Measurements from ENCODE around the gene MAN2A2. TPM values are rescaled to one million over a fixed set of nuclear protein-coding genes. Genes with fewer than 3 reads are reported as not detected.

The MAN2A2 gene
- total and polyA plus RNA-seq, 8 donors: 46.1 to 86.3 (median 59.4) TPM

GRCh38 chr15:90871139-90871715, 31.9 kb upstream of the MAN2A2 start:
- TF ChIP-seq, protein P1, sequence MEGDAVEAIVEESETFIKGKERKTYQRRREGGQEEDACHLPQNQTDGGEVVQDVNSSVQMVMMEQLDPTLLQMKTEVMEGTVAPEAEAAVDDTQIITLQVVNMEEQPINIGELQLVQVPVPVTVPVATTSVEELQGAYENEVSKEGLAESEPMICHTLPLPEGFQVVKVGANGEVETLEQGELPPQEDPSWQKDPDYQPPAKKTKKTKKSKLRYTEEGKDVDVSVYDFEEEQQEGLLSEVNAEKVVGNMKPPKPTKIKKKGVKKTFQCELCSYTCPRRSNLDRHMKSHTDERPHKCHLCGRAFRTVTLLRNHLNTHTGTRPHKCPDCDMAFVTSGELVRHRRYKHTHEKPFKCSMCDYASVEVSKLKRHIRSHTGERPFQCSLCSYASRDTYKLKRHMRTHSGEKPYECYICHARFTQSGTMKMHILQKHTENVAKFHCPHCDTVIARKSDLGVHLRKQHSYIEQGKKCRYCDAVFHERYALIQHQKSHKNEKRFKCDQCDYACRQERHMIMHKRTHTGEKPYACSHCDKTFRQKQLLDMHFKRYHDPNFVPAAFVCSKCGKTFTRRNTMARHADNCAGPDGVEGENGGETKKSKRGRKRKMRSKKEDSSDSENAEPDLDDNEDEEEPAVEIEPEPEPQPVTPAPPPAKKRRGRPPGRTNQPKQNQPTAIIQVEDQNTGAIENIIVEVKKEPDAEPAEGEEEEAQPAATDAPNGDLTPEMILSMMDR (IDR thresholded peaks at IDR 0.05): no peak
- intact Hi-C loops (cut with DNase I): no loop called here
- DNase-seq (peak in 2 of 4 donors; percentile 36 to 89), ATAC-seq (peak; percentile 1)
- peak overlapping the region; percentile 71 to 89 for H3K4me3 ChIP-seq
- H3K27ac ChIP-seq: peak overlapping the region; percentile 96 to 97
- H3K36me3 ChIP-seq: peaks cover 0 to 11% of the 10 kb centered on the region in 2 donors
- no peaks in the 10 kb centered on the region for H3K9me3 ChIP-seq
- H3K4me1 ChIP-seq: peaks cover 41 to 64% of the 10 kb centered on the region in 2 donors
- no peaks in the 10 kb centered on the region for H3K27me3 ChIP-seq

DNA sequence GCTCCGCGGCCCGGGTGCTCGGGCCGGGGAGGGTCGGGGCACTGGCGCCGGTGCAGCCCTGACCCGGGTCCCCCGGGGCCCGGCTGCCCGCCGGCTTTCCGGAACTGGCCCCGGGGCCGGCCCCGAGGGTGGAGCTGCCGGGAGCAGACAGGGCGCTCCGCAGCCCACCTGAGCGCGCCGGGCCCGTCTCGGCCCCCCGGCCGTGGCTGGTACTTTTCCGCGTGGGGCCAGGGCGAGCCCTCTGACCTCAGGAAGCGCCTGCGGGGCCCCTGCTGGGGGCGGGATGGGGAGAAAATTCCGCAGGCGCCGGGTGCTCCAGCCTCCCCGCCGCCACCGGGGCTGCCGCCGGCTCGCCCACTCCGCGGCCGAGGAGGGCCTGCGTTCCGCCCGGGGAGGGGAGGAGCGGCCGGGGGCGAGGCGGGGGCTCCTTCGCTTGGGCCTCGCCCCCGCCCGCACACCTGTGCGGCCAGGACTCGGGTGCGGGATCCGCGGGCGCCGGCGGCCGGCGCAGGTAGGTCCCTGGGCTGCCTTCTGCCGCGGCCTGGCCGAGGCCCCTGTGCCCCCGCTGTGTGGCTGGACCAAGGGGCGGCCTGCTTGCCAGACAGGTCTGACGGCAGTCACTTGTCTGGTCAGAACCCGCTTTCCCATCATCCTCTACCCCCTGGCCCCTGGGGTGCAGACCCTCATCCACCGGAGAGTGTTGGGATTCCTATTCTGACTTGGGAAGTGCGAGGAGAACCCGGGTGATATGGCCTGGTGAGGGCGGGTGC, 31.2 kb upstream of the MAN2A2 start:
- Histone ChIP-seq H3K36me3 (peaks cover 0 to 18% of the 10 kb centered on the region in 2 donors), H3K27ac (peak overlapping the region; percentile 96 to 97), H3K4me3 (peak overlapping the region; percentile 71 to 89), H3K9me3 (no peaks in the 10 kb centered on the region), H3K4me1 (peaks cover 41 to 60% of the 10 kb centered on the region in 2 donors), H3K27me3 (no peaks in the 10 kb centered on the region)
- ATAC-seq (peak; percentile 1), DNase-seq (peak in 2 of 4 donors; percentile 11 to 87)
- intact Hi-C loops (cut with DNase I): no loop called here
- TF ChIP-seq, protein P1 (IDR thresholded peaks at IDR 0.05): no peak

- peak overlapping the region; percentile 96 to 97 for H3K27ac ChIP-seq
- H3K36me3 ChIP-seq: peaks cover 0 to 26% of the 10 kb centered on the region in 2 donors
- intact Hi-C loops (cut with DNase I): no loop called here
- DNase-seq (peak in 1 of 4 donors; percentile 14), ATAC-seq (peak; percentile 25)
- H3K9me3 ChIP-seq: no peaks in the 10 kb centered on the region
- peak overlapping the region; percentile 71 to 89 for H3K4me3 ChIP-seq
- TF ChIP-seq, protein P1 (IDR thresholded peaks at IDR 0.05): no peak
- peaks cover 41 to 60% of the 10 kb centered on the region in 2 donors for H3K4me1 ChIP-seq
- H3K27me3 ChIP-seq: no peaks in the 10 kb centered on the region
These were observed 30.5 kb upstream of the MAN2A2 start for GRCh38 chr15:90872486-90873184.

DNA sequence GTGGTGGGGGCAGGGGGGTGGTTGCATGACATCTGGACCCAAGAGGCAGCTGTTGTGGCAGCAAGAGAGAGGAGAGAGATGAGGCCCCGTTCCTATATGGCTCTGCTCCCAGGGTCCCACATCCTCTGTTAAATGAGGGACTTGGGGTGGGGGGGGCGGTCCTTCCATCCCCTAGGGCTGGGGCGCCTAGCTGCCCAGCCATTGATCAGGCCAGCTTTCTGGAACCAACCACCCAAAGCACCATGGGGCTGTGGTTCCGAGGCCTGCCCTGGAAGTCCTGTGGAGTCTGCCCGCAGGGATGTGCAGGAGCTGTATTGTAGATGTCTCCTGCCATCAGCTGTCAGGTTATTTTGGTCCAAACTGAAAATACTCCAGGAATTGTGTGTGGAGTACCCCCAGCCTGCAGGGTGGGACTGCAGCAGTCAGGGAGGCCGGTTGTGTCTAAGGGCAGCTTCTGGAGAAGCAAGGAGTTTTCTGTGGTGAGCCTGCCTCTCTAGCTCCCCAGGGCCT, 29.6 kb upstream of the MAN2A2 start:
- no peaks in the 10 kb centered on the region for H3K27me3 ChIP-seq
- H3K4me1 ChIP-seq: peaks cover 38 to 54% of the 10 kb centered on the region in 2 donors
- no peak for ATAC-seq
- TF ChIP-seq, protein P1 (IDR thresholded peaks at IDR 0.05): no peak
- H3K36me3 ChIP-seq: peaks cover 0 to 35% of the 10 kb centered on the region in 2 donors
- H3K9me3 ChIP-seq: no peaks in the 10 kb centered on the region
- peak overlapping the region; percentile 9 to 96 for H3K27ac ChIP-seq
- no peak for DNase-seq
- intact Hi-C loops (cut with DNase I): no loop called here
- peak overlapping the region; percentile 4 to 89 for H3K4me3 ChIP-seq

All from left lung (tissue), 10 donors.